HL-60/S4 (cell line): ENCODE results near the gene PNPLA5.
"Not testable (repeated sequence)": the region's sequence is repeated elsewhere in the genome, so short reads cannot be mapped to it uniquely, and the experiment has no call there.

Experiments used
- in situ Hi-C: fragments of 300-500 bp; cut with MboI; formaldehyde crosslinking; loops from 2 replicates; pipeline ENCODE4 v1.14.3; 2022; ENCODE audit warnings: low sequenced_read_pairs

The PNPLA5 gene

GRCh38 chr22:43891360-43892182 is at the start of gene PNPLA5:
Gene PNPLA5 (minus strand): TSS chr22:43892013. CDS start chr22:43891880, 133 bp downstream.
- in situ Hi-C loops = no loop called here

- in situ Hi-C loops = no loop called here
Observed at GRCh38 chr22:43941449-43941848, 49.6 kb upstream of the PNPLA5 start.

- in situ Hi-C loops = no loop called here
Observed at GRCh38 chr22:43931771-43932170, 40.0 kb upstream of the PNPLA5 start.

- in situ Hi-C loops = no loop called here
Observed at GRCh38 chr22:43928908-43929307, 37.1 kb upstream of the PNPLA5 start.

GRCh38 chr22:43928468-43928867 is 36.7 kb upstream of the PNPLA5 start:
- in situ Hi-C loops = no loop called here

GRCh38 chr22:43926349-43926710 is 34.5 kb upstream of the PNPLA5 start:
- in situ Hi-C loops = no loop called here

- in situ Hi-C loops = no loop called here
Observed at GRCh38 chr22:43925433-43926348, 33.9 kb upstream of the PNPLA5 start.

- in situ Hi-C loops = no loop called here
Observed at GRCh38 chr22:43924877-43925276, 33.1 kb upstream of the PNPLA5 start.

GRCh38 chr22:43923631-43924464 is 32.0 kb upstream of the PNPLA5 start, which contains the start of gene PNPLA3:
Gene PNPLA3 (plus strand): TSS chr22:43923805. CDS start chr22:43923912, 107 bp downstream.
- in situ Hi-C loops = no loop called here

- in situ Hi-C loops = no loop called here
Observed at GRCh38 chr22:43923191-43923590, 31.4 kb upstream of the PNPLA5 start.

GRCh38 chr22:43922123-43922522 is 30.3 kb upstream of the PNPLA5 start:
- in situ Hi-C loops = no loop called here

- in situ Hi-C loops = no loop called here
Observed at GRCh38 chr22:43921370-43921769, 29.6 kb upstream of the PNPLA5 start.

GRCh38 chr22:43919106-43919973 is 27.5 kb upstream of the PNPLA5 start:
- in situ Hi-C loops = no loop called here

- in situ Hi-C loops = no loop called here
Observed at GRCh38 chr22:43917521-43917920, 25.7 kb upstream of the PNPLA5 start.

- in situ Hi-C loops = no loop called here
Observed at GRCh38 chr22:43911351-43911750, 19.5 kb upstream of the PNPLA5 start.

GRCh38 chr22:43910178-43910695 is 18.4 kb upstream of the PNPLA5 start:
- in situ Hi-C loops = no loop called here

GRCh38 chr22:43909708-43910107 is 17.9 kb upstream of the PNPLA5 start:
- in situ Hi-C loops = no loop called here

GRCh38 chr22:43905681-43906080 is 13.9 kb upstream of the PNPLA5 start:
- in situ Hi-C loops = no loop called here

- in situ Hi-C loops = not testable (repeated sequence)
Observed at GRCh38 chr22:43904412-43904811, 12.6 kb upstream of the PNPLA5 start.

GRCh38 chr22:43903033-43903432 is 11.2 kb upstream of the PNPLA5 start:
- in situ Hi-C loops = not testable (repeated sequence)
